Type B pancreatic cell (in vitro differentiated cells): Measurements from ENCODE around the gene TRAF3. TPM values are rescaled to one million over a fixed set of nuclear protein-coding genes. Genes with fewer than 3 reads are reported as not detected.

Experiments
- DNase-seq: peaks from one replicate; pipeline ENCODE4 v3.0.0; 2021; ENCODE audit warnings: mixed read lengths; ENCODE audit not compliant: unreplicated experiment; ENCODE audit errors: extremely low spot score
- H3K27ac Mint-ChIP-seq: 2 replicates; pipeline ENCODE4 v1.8.0; 2021; ENCODE audit warnings: mild to moderate bottlenecking, mixed read lengths
- H3K27me3 Mint-ChIP-seq: 2 replicates; pipeline ENCODE4 v1.8.0; 2021; ENCODE audit warnings: mixed read lengths
- H3K36me3 Mint-ChIP-seq: 2 replicates; pipeline ENCODE4 v1.8.0; 2021; ENCODE audit warnings: mixed read lengths
- H3K4me1 Mint-ChIP-seq: one replicate; pipeline ENCODE4 v1.8.0; 2021; ENCODE audit warnings: mixed read lengths; ENCODE audit not compliant: unreplicated experiment
- H3K4me3 Mint-ChIP-seq: 2 replicates; pipeline ENCODE4 v1.8.0; 2021; ENCODE audit warnings: mild to moderate bottlenecking, mixed read lengths
- H3K9me3 Mint-ChIP-seq: 2 replicates; pipeline ENCODE4 v1.8.0; 2021; ENCODE audit warnings: mixed read lengths
- CTCF ChIP-seq: fragments of 200-600 bp; sonication (generic); conservative IDR thresholded peaks from 2 replicates; pipeline ENCODE4 v1.5.0; 2021; ENCODE audit warnings: antibody characterized with exemption, mild to moderate bottlenecking
- total RNA-seq: library from RNA; stranded (reverse); gene quantifications from 2 replicates; pipeline ENCODE4 v1.2.1, GENCODE V29; 2021; ENCODE audit warnings: low replicate concordance

Gene TRAF3
- total RNA-seq, 1 donor from 2014 or later: 24.0 TPM

GRCh38 chr14:102827716-102828115 lies 50.5 kb downstream of the TRAF3 start:
- H3K27me3 Mint-ChIP-seq: no peaks in the 10 kb centered on the region
- no peak for TF ChIP-seq CTCF
- peaks cover 4% of the 10 kb centered on the region for H3K36me3 Mint-ChIP-seq
- H3K9me3 Mint-ChIP-seq: no peaks in the 10 kb centered on the region
- DNase-seq: no peak
- no peak overlapping the region for H3K4me3 Mint-ChIP-seq
- H3K27ac Mint-ChIP-seq: no peak overlapping the region
- H3K4me1 Mint-ChIP-seq: peaks cover 42% of the 10 kb centered on the region

- TF ChIP-seq CTCF: no peak
- Mint-ChIP-seq H3K36me3 (peaks cover 7% of the 10 kb centered on the region), H3K9me3 (no peaks in the 10 kb centered on the region), H3K27me3 (no peaks in the 10 kb centered on the region), H3K27ac (no peak overlapping the region), H3K4me3 (peak overlapping the region; percentile 9), H3K4me1 (peaks cover 42% of the 10 kb centered on the region)
- DNase-seq: no peak
Measured at GRCh38 chr14:102828151-102828550, 50.9 kb downstream of the TRAF3 start.

GRCh38 chr14:102829016-102829548 lies 51.8 kb downstream of the TRAF3 start:
- H3K4me1 Mint-ChIP-seq: peaks cover 36% of the 10 kb centered on the region
- H3K9me3 Mint-ChIP-seq: no peaks in the 10 kb centered on the region
- H3K36me3 Mint-ChIP-seq: peaks cover 9% of the 10 kb centered on the region
- DNase-seq: peak; percentile 48
- H3K27me3 Mint-ChIP-seq: no peaks in the 10 kb centered on the region
- TF ChIP-seq CTCF: no peak
- peak overlapping the region; percentile 34 for H3K27ac Mint-ChIP-seq
- no peak overlapping the region for H3K4me3 Mint-ChIP-seq

DNA sequence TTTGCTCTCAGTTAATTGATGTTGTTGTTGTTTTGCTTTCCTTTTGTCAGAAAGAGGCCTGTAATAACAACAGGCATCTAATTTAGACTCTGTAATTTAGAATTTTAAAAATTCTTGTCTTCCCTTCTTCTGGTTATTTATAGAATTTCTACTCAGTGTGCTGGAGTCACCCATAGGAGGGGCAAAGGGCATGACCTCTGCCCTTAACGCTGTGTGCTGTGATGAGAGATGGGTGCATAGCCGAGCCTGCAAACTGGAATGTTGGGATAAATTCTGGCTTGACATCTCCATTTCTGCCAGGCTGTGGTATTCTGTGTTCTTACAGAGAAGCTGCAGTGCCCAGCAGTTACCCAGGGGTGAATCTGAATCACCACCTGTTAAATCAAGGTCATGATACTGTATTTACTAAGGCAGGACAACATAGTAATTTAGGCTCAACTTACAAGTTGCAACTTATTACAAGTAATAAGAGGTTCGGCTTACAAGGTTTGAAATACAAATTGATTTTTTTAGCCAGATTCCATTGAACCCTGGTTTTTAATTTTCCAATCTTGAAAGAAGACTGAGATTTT lies 53.3 kb downstream of the TRAF3 start:
- no peak for DNase-seq
- TF ChIP-seq CTCF: no peak
- Mint-ChIP-seq H3K36me3 (peaks cover 13% of the 10 kb centered on the region), H3K27me3 (no peaks in the 10 kb centered on the region), H3K4me1 (peaks cover 28% of the 10 kb centered on the region), H3K27ac (no peak overlapping the region), H3K4me3 (no peak overlapping the region), H3K9me3 (no peaks in the 10 kb centered on the region)

GRCh38 chr14:102831163-102831804 lies 54.0 kb downstream of the TRAF3 start:
- peaks cover 22% of the 10 kb centered on the region for H3K4me1 Mint-ChIP-seq
- peak overlapping the region; percentile 67 for H3K27ac Mint-ChIP-seq
- TF ChIP-seq CTCF: no peak
- H3K4me3 Mint-ChIP-seq: no peak overlapping the region
- H3K36me3 Mint-ChIP-seq: peaks cover 13% of the 10 kb centered on the region
- H3K27me3 Mint-ChIP-seq: no peaks in the 10 kb centered on the region
- H3K9me3 Mint-ChIP-seq: no peaks in the 10 kb centered on the region
- DNase-seq: no peak
